ENCODE measurements around the gene HECTD1.

The HECTD1 gene

DNA sequence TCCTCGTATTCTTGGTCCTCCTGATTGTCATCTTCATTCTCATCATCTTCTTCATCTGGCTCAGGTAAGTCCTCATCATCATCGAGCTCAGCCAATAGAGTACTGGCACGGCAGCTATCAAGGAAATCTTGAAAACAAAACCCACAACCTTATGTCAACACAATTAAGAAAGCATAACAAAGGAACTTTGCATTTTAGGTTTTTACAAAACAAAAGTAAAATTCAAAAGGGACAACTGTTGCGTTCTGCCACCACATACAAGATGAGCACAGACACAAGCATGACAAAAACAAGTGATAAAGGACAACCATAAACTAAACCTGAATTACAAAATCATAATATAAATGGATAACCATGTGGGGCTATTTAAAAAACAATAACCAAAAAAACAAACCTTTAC lies 84.7 kb downstream of the HECTD1 start:
- DNase-seq (ENCODE audit: low spot score): no peak
- in situ Hi-C loops (cut with MboI; ENCODE audit: low pct_unique_long_range_greater_than_20kb, low sequenced_read_pairs, unreplicated experiment): no loop called here
- TF ChIP-seq, protein P1, sequence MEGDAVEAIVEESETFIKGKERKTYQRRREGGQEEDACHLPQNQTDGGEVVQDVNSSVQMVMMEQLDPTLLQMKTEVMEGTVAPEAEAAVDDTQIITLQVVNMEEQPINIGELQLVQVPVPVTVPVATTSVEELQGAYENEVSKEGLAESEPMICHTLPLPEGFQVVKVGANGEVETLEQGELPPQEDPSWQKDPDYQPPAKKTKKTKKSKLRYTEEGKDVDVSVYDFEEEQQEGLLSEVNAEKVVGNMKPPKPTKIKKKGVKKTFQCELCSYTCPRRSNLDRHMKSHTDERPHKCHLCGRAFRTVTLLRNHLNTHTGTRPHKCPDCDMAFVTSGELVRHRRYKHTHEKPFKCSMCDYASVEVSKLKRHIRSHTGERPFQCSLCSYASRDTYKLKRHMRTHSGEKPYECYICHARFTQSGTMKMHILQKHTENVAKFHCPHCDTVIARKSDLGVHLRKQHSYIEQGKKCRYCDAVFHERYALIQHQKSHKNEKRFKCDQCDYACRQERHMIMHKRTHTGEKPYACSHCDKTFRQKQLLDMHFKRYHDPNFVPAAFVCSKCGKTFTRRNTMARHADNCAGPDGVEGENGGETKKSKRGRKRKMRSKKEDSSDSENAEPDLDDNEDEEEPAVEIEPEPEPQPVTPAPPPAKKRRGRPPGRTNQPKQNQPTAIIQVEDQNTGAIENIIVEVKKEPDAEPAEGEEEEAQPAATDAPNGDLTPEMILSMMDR (IDR thresholded peaks at IDR 0.05; ENCODE audit: extremely low read depth, insufficient read depth, missing control alignments): no peak

DNA sequence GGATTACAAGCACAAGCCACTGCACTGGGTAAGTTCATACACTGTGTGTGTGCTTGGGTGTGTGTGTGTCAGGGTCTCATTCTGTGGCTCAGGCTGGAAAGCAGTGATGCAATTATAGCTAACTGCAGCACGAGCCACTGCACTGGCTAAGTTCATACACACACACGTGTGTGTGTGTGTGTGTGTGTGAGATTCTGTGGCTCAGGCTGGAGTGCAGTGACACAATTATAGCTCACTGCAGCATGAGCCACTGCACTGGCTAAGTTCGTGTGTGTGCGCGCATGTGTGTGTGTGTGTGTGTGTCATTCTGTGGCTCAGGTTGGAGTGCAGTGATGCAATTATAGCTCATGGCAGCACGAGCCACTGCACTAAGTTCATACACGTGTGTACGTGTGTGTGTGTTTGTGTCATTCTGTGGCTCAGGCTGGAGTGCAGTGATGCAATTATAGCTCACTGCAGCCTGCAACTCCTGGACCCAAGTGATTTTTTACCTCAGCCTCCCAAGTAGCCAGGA lies 85.4 kb downstream of the HECTD1 start:
- in situ Hi-C loops (cut with MboI; ENCODE audit: low pct_unique_long_range_greater_than_20kb, low sequenced_read_pairs, unreplicated experiment): no loop called here
- TF ChIP-seq, protein P1 (IDR thresholded peaks at IDR 0.05; ENCODE audit: extremely low read depth, insufficient read depth, missing control alignments): no peak
- DNase-seq (ENCODE audit: low spot score): no peak

DNA sequence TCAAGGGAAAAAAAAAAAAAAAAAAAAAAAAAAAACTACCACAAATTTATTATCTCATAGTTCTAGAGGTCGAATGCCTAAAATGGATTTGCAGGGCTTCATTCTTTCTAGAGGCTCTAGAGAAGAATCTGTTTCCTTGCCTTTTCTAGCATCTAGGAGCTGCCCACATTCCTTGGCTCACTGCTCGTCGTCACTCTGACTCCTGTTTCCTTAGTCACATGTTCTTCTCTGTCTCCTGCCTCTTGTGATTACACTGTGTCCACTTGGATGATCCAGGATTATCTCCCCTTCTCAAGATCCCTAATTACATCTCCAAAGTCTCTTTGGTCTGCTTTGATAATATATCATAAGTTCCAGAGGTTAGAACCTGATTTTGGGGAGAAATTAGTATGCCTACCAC lies 88.7 kb downstream of the HECTD1 start:
- TF ChIP-seq, protein P1 (IDR thresholded peaks at IDR 0.05; ENCODE audit: extremely low read depth, insufficient read depth, missing control alignments): no peak
- in situ Hi-C loops (cut with MboI; ENCODE audit: low pct_unique_long_range_greater_than_20kb, low sequenced_read_pairs, unreplicated experiment): no loop called here
- no peak for DNase-seq (ENCODE audit: low spot score)

DNA sequence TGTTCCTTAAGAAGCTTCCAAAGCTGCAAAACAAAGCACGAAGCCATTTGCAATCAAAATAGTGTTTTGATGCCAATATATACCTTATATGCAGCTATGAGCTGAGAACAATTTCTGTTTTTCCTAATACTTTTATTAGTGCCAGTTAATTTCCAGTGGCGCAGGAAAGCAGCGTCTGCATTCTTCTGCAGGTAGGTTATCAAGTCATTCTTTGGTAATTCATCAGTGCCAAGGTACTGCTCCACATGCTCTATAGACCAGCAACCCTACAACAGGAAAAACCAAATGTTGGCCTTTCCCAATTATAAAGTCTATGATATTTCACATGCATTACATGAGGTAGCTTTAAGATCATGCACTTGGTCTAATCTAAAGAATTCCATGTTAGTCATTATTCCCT lies 93.8 kb downstream of the HECTD1 start:
- TF ChIP-seq, protein P1 (IDR thresholded peaks at IDR 0.05; ENCODE audit: extremely low read depth, insufficient read depth, missing control alignments): no peak
- in situ Hi-C loops (cut with MboI; ENCODE audit: low pct_unique_long_range_greater_than_20kb, low sequenced_read_pairs, unreplicated experiment): no loop called here
- no peak for DNase-seq (ENCODE audit: low spot score)

DNA sequence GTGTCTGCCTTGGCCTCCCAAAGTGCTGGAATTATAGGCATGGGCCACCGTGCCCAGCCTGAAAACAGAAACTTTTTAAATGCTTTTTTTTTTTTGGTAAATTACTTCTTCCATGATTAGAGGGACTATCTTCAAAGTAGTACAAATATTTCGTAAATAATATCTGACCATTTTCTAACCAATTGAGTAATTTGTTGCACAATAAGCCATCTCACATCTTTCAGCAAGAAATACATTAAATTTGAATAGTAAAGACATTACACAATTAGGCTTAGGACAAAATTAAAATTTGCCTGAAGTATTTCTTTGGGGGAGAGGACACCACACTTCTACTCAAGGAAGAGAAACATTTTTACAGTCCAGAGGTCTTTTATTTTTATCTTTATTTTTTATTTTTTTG lies 96.7 kb downstream of the HECTD1 start:
- in situ Hi-C loops (cut with MboI; ENCODE audit: low pct_unique_long_range_greater_than_20kb, low sequenced_read_pairs, unreplicated experiment): no loop called here
- DNase-seq (ENCODE audit: low spot score): no peak
- TF ChIP-seq, protein P1 (IDR thresholded peaks at IDR 0.05; ENCODE audit: extremely low read depth, insufficient read depth, missing control alignments): no peak

DNA sequence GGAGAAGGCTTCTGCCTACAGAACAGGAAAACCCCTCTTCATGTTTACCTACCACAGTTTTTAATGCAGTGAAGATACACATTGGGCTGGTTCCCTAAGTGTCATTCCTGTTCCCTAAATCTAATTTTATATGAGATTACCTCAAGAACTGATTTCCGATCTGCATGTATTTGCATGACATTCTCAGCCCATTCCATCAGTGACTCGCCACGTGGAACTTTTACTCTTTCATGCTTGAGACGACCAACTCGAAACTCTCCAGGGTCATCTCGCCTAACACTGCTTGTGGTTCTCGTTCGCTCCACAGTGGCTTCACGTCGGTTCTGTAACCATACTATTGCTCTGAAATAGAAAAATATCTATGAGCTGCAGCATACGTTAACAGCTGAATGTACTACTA lies 98.3 kb downstream of the HECTD1 start:
- TF ChIP-seq, protein P1 (IDR thresholded peaks at IDR 0.05; ENCODE audit: extremely low read depth, insufficient read depth, missing control alignments): no peak
- in situ Hi-C loops (cut with MboI; ENCODE audit: low pct_unique_long_range_greater_than_20kb, low sequenced_read_pairs, unreplicated experiment): no loop called here
- DNase-seq (ENCODE audit: low spot score): no peak

DNA sequence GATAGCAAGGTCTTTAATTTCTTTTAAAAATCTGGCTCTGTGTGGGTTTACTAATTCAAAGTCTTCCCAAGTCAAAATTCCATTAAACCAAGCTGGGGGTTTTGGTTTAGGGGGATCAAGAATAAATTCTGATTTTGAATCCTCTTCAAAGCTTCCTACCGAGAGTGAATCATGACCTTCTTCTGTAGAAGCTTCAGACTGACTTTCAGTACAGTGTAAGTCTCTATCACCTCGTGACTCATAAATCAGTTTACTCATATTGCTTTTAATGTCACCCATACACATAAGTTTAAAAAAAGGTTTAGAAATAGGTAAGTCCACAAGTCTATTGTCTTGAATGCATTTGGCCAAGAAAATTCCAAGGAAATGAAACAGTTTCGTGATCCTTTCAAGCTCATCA lies 100.8 kb downstream of the HECTD1 start:
- in situ Hi-C loops (cut with MboI; ENCODE audit: low pct_unique_long_range_greater_than_20kb, low sequenced_read_pairs, unreplicated experiment): no loop called here
- TF ChIP-seq, protein P1 (IDR thresholded peaks at IDR 0.05; ENCODE audit: extremely low read depth, insufficient read depth, missing control alignments): no peak
- no peak for DNase-seq (ENCODE audit: low spot score)
